Endodermal cell (in vitro differentiated cells): ENCODE data around the gene MICALL2. TPM values are rescaled to one million over a fixed set of nuclear protein-coding genes. Genes with fewer than 3 reads are reported as not detected.

ENCODE experiments used
- DNase-seq: peaks from one replicate; pipeline ENCODE4 v3.0.0-alpha.2; 2017
- H3K27ac ChIP-seq: 2 replicates; pipeline ENCODE4 v1.5.1; 2013; ENCODE audit warnings: mild to moderate bottlenecking, low read depth, low read length, moderate library complexity
- H3K27me3 ChIP-seq: 2 replicates; pipeline ENCODE4 v1.6.1; 2013; ENCODE audit warnings: mild to moderate bottlenecking, low read length, moderate library complexity; ENCODE audit not compliant: insufficient read depth, control insufficient read depth, poor library complexity, severe bottlenecking
- H3K36me3 ChIP-seq: 2 replicates; pipeline ENCODE4 v1.7.0; 2013; ENCODE audit warnings: mild to moderate bottlenecking, low read length, moderate library complexity; ENCODE audit not compliant: control insufficient read depth, insufficient read depth
- H3K4me1 ChIP-seq: one replicate; pipeline ENCODE4 v1.7.0; 2013; ENCODE audit warnings: low read length; ENCODE audit not compliant: control insufficient read depth, insufficient read depth
- H3K4me3 ChIP-seq: 2 replicates; pipeline ENCODE4 v1.5.1; 2013; ENCODE audit warnings: mild to moderate bottlenecking, low read length, moderate library complexity
- H3K9ac ChIP-seq: 2 replicates; pipeline ENCODE4 v1.6.1; 2013; ENCODE audit warnings: mild to moderate bottlenecking, low read length, moderate library complexity; ENCODE audit not compliant: poor library complexity, severe bottlenecking; ENCODE audit errors: extremely low read depth
- H3K9me3 ChIP-seq: 2 replicates; pipeline ENCODE4 v1.6.1; 2013; ENCODE audit warnings: mild to moderate bottlenecking, low read length, moderate library complexity; ENCODE audit not compliant: control insufficient read depth
- H3K27ac Mint-ChIP-seq: 2 replicates; pipeline ENCODE4 v1.8.0; 2020; ENCODE audit warnings: mixed read lengths
- H3K27me3 Mint-ChIP-seq: 2 replicates; pipeline ENCODE4 v1.8.0; 2021; ENCODE audit warnings: mild to moderate bottlenecking, mixed read lengths; ENCODE audit not compliant: insufficient read depth
- H3K36me3 Mint-ChIP-seq: 2 replicates; pipeline ENCODE4 v1.8.0; 2020; ENCODE audit warnings: low read depth, mixed read lengths
- H3K4me1 Mint-ChIP-seq: 2 replicates; pipeline ENCODE4 v1.8.0; 2020; ENCODE audit warnings: mixed read lengths
- H3K4me3 Mint-ChIP-seq: 2 replicates; pipeline ENCODE4 v1.8.0; 2020; ENCODE audit warnings: mild to moderate bottlenecking, moderate library complexity, mixed read lengths
- H3K9me3 Mint-ChIP-seq: 2 replicates; pipeline ENCODE4 v1.8.0; 2020; ENCODE audit warnings: mild to moderate bottlenecking, mixed read lengths
- WGBS, 2 experiments: methylation state at CpG; one replicate each; pipeline versions ENCODE4 v1.1.5 to v1.1.7; 2013; ENCODE audit warnings: missing lambda C conversion rate in 2 of 2, mixed read lengths in 1 of 2; ENCODE audit not compliant: insufficient coverage in 1 of 2, insufficient read length in 1 of 2; 5-methylcytosine and 5-hydroxymethylcytosine counted together
- total RNA-seq, 2 donors: library from RNA; stranded (reverse); fragmentation: NEBNext Ultra II Directional in 1 of 2; extraction: Animal tissue kit (Norgen Biotek cat#: 25700) in 1 of 2; gene quantifications; 2 replicates in 1 of 2; 3 replicates in 1 of 2; pipeline ENCODE4 v1.2.1, GENCODE V29; 2021
- TF ChIP-seq, protein P1 (sequence below): fragments of 200-600 bp; sonication (generic); conservative IDR thresholded peaks from 2 replicates; pipeline ENCODE4 v1.5.0; 2021; ENCODE audit warnings: antibody characterized with exemption, mild to moderate bottlenecking

Gene MICALL2
- total RNA-seq, 2 donors from 2014 or later: 19.4 to 24.8 TPM

DNA sequence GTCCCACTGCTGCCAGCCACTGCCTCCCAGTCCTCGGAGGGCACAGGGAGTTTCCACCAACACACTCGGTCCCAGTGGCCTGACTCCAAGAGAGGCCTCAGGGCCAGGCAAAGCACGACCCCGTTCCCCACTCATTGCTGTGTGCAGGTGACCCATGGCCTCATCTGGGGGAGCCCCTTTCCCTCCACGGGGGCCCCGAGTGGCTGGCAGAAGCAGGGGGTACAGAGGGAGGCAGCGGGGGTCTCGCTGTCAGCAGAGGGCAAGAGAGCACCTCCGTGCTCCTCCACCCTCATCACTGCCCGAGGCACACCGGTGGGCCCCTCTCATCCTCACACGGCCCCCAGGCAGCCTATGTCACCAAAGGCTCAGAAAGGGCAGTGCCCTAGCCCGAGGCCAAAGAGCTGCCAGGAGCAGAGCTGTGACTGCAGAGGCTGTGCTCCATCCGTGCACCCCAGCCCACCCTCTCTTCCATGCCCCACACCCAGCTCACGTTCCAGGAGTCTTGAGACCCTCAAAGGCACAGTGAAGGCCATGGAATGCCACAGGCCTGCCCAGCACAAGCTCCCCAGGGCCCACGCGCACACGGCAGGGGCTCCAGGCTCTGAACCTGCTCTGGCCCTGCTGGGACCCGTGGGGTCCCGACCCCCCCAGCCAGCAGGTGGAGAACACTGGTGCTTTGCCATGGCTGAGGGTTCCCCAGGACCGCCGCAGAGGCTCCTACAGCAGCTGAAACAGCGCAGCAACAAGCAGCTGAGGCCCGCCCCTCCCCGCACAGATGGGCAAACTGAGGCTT lies 25.9 kb downstream of the MICALL2 start:
- H3K27me3 Mint-ChIP-seq: peaks cover 2% of the 10 kb centered on the region
- no peaks in the 10 kb centered on the region for H3K9me3 ChIP-seq
- H3K4me3 Mint-ChIP-seq: no peak overlapping the region
- H3K4me1 Mint-ChIP-seq: no peaks in the 10 kb centered on the region
- H3K9me3 Mint-ChIP-seq: no peaks in the 10 kb centered on the region
- no peak overlapping the region for H3K9ac ChIP-seq
- 88 to 90% methylated on average over 20 to 25 of the region's 25 CpGs for WGBS, 2 experiments
- H3K4me3 ChIP-seq: no peak overlapping the region
- no peaks in the 10 kb centered on the region for H3K36me3 Mint-ChIP-seq
- no peak overlapping the region for H3K27ac ChIP-seq
- TF ChIP-seq, protein P1, sequence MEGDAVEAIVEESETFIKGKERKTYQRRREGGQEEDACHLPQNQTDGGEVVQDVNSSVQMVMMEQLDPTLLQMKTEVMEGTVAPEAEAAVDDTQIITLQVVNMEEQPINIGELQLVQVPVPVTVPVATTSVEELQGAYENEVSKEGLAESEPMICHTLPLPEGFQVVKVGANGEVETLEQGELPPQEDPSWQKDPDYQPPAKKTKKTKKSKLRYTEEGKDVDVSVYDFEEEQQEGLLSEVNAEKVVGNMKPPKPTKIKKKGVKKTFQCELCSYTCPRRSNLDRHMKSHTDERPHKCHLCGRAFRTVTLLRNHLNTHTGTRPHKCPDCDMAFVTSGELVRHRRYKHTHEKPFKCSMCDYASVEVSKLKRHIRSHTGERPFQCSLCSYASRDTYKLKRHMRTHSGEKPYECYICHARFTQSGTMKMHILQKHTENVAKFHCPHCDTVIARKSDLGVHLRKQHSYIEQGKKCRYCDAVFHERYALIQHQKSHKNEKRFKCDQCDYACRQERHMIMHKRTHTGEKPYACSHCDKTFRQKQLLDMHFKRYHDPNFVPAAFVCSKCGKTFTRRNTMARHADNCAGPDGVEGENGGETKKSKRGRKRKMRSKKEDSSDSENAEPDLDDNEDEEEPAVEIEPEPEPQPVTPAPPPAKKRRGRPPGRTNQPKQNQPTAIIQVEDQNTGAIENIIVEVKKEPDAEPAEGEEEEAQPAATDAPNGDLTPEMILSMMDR: no peak
- H3K4me1 ChIP-seq: no peaks in the 10 kb centered on the region
- no peaks in the 10 kb centered on the region for H3K36me3 ChIP-seq
- H3K27ac Mint-ChIP-seq: no peak overlapping the region
- H3K27me3 ChIP-seq: no peaks in the 10 kb centered on the region
- DNase-seq: no peak

DNA sequence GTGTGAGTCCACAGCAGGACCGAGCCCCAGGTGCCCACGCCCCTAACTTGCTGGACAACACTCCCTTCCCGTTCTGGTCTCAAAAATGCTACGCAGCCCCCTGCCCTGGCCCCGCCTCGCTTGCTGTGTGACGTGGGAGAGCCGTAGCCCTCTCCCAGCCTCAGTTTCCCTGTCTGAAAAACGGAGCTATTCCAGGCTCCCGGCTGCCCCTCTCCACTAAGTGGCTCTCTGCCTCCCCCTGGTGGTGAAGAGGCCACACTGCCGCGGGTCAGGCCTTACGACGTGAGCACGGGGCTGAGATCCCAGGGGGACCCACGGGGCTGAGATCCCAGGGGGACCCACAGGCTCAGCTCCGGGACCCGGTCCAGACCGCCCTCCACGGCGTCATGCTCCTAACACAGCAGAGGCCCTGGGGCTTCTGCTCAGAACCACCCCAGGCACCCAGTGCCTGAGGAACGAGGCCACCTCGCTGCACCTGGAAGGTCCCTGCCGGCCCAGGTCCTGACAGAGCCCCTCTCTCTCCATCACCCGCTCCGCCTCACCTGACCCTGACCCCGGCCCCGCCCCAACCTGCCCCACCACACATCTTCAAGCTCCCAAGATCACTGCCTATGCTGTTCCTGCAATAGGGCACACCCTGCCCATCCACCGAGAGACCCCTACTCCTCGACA lies 26.7 kb downstream of the MICALL2 start:
- no peak overlapping the region for H3K4me3 Mint-ChIP-seq
- Histone ChIP-seq H3K9me3 (no peaks in the 10 kb centered on the region), H3K4me1 (no peaks in the 10 kb centered on the region), H3K27ac (no peak overlapping the region), H3K36me3 (no peaks in the 10 kb centered on the region), H3K4me3 (no peak overlapping the region), H3K9ac (no peak overlapping the region), H3K27me3 (no peaks in the 10 kb centered on the region)
- whole genome bisulfite sequencing, 2 experiments: 29 to 35% methylated on average over 13 to 30 of the region's 30 CpGs
- H3K27me3 Mint-ChIP-seq: peaks cover 2% of the 10 kb centered on the region
- no peaks in the 10 kb centered on the region for H3K4me1 Mint-ChIP-seq
- TF ChIP-seq, protein P1: peak; percentile 96
- H3K36me3 Mint-ChIP-seq: no peaks in the 10 kb centered on the region
- H3K27ac Mint-ChIP-seq: no peak overlapping the region
- no peaks in the 10 kb centered on the region for H3K9me3 Mint-ChIP-seq
- DNase-seq: peak; percentile 95

DNA sequence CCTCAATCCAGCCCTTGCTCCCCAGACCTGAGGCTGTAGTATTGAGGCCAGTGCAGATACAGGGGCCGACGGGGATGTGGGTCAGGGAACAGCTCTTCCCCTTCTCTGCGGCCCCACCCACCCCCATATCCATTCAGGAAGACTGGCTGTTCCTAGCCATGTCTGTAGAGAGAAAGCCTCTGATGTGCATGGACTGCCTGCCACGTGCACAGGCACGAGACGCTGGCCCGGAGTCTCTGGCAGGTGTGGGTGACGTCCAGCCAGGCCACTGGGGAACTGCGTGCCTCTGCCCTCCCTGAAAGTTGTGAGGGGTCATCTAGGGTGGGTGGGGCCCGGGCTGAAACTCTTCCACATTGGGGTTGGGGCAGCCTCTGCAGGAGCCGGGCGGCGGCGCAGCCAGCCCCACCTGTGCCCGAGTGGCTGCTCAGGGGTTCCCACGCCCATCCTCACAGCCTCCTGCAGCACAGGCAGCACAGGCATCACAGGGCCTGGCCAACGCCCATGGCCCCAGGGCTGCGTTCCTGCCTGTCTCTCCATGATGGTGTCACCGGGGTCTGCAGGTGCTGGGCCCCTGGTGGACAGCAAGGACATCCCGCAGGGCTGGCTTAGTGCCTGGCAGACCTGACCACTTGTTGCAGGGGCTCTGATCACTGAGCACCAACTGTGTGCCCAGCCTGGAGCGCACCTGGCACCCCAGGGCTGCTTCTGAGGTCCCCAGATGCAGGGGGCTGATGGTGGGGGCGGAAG lies 27.5 kb downstream of the MICALL2 start:
- Mint-ChIP-seq H3K4me1 (no peaks in the 10 kb centered on the region), H3K27ac (no peak overlapping the region), H3K36me3 (no peaks in the 10 kb centered on the region), H3K9me3 (no peaks in the 10 kb centered on the region), H3K27me3 (peaks cover 2% of the 10 kb centered on the region), H3K4me3 (no peak overlapping the region)
- peak; percentile 64 for DNase-seq
- TF ChIP-seq, protein P1: no peak
- no peaks in the 10 kb centered on the region for H3K36me3 ChIP-seq
- no peaks in the 10 kb centered on the region for H3K4me1 ChIP-seq
- WGBS, 2 experiments: 70 to 79% methylated on average over 14 to 22 of the region's 22 CpGs
- no peak overlapping the region for H3K27ac ChIP-seq
- H3K9ac ChIP-seq: no peak overlapping the region
- no peak overlapping the region for H3K4me3 ChIP-seq
- no peaks in the 10 kb centered on the region for H3K27me3 ChIP-seq
- no peaks in the 10 kb centered on the region for H3K9me3 ChIP-seq
